HG03558 (cell line): Measurements from ENCODE around the gene CFAP100.
A peak's percentile ranks its signal among the peaks of the same experiment; 100 is the strongest.

Experiments used
- ATAC-seq: cut with Tn5 transposase; IDR thresholded peaks from one replicate; pipeline ENCODE4 v1.9.1; 2021; ENCODE audit warnings: moderate number of reproducible peaks; ENCODE audit not compliant: unreplicated experiment; ENCODE audit errors: extremely low read depth

CFAP100 gene

GRCh38 chr3:126473292-126474168, 78.8 kb downstream of the CFAP100 start:
- ATAC-seq, result no peak

- ATAC-seq, result peak; percentile 2
Observed at GRCh38 chr3:126474498-126475412, 80.0 kb downstream of the CFAP100 start.

DNA sequence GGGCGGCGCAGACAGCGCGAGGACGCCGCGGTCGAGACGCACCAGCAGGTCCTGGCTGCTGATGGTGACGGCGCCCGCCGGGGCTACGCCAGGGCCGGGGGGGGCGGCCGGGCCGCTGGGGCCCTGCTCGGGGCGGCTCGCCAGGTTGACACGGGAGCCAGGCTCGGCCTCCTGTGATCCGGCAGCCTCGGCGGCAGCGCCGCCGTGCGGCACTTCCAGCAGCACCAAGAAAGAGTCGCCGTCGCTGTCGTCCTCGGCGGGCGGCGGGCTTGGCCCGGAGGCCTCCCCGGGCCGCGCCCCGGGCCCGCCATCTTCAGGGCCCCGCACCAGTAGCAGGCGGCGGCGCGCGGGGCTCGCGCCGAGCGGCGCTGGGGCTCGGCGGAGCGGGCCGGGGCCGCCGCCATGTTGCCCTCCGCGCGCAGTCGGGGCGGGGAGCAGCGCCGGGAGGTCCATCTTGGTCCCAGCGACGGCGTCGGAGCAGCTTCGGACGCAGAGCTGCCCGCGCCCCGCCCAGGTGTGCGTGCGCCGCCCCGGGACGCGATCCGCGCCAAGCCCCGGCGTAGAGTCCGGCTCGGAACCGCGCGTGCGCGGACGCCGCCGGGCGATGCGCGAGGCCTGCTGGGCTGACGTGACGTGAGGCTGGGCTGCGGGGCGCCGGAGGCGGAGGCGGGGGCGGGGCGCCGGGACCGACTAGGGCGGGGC, 80.9 kb downstream of the CFAP100 start, which contains the start of gene ZXDC:
Gene ZXDC, minus strand, starts transcription at position 479 of the 702 bp plus-strand sequence. Its CDS starts 26 bp downstream, at position 453.
- peak; percentile 59 for ATAC-seq

- peak; percentile 4 for ATAC-seq
Observed at GRCh38 chr3:126476166-126477060, 81.7 kb downstream of the CFAP100 start.

- no peak for ATAC-seq
Observed at GRCh38 chr3:126477061-126477380, 82.3 kb downstream of the CFAP100 start.

GRCh38 chr3:126478581-126479310, 84.0 kb downstream of the CFAP100 start:
- ATAC-seq, result no peak

- no peak for ATAC-seq
Observed at GRCh38 chr3:126479642-126480041, 84.9 kb downstream of the CFAP100 start.

DNA sequence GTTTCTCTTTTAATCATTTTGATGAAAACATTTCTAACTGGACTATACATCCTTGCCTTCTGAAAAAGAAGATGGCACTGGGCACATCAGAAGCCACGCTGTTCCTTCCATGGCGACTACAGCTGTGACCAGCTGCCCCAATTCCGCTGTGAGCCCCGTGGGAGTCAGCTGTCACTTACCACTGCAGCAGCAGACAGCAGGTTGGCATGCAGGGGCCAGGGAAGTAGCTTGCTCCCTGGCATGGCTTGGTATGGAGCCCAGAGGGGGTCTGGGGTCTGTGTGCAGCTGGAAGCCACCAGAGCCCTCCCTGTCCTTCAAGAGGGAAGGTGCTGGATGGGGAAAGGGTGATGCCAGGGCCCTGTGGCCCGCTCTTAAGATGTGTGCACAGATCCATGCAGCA, 85.5 kb downstream of the CFAP100 start:
- ATAC-seq, result no peak

DNA sequence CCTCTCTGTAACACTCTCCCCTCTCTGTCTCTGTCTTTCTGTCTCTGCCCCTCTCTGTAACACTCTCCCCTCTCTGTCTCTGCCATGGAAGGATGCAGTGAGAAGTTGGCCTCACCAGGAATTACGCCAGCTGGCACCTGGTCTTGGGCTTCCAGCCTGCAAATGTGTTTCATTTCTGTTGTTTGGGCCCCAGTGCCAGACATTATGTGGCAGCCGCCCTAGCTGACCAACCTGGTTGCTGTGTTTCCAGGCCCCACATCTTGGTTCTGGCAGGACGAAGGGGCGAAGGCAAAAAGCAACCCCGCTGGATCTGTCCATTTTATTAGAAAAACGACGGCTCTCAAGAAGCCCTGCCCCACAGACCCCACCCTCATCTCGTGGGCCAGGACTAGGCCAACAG, 86.2 kb downstream of the CFAP100 start:
- ATAC-seq, result no peak

- ATAC-seq, result no peak
Observed at GRCh38 chr3:126481808-126482502, 87.2 kb downstream of the CFAP100 start.

GRCh38 chr3:126482503-126483255, 88.0 kb downstream of the CFAP100 start:
- no peak for ATAC-seq

GRCh38 chr3:126483321-126483761, 88.6 kb downstream of the CFAP100 start:
- no peak for ATAC-seq

DNA sequence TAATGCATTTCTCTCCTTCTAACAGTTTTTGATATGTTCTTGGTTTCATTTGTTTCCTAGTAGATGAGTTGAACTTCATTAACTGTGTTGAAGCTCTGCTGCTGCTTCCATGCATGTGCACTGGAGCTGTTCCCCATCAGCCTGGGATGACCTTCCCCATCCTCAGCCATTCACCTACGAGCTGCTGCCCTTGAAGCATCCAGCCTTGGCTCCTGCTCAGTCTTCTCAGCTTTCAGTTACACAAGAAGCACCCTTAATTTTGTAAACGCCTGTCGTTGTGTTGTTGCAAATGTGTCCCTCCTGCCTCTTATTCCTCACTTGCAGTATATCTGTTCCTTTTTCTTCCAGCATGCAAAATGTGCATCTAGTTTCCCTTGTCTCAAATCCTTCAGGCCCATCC, 89.4 kb downstream of the CFAP100 start:
- ATAC-seq, result no peak

DNA sequence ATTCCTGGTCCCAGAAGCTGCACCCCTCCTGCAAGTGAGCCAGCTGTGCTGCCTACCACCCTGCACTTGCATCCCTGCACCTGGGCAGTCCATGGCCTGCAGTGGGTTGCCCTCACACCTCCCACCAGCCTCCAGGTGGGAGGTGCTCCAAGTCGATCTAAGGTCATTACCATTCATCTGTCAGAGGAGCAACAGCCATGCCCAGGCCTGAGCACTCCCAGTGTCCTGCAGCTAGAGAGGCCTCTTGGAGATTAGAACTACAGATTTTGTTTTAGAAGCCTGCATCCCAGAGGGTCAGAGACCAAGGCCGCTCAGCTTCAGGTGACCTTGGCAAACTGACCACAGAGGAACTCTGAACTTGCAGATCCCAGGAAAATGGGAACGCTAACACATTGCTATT, 90.0 kb downstream of the CFAP100 start:
- ATAC-seq, result no peak

GRCh38 chr3:126485176-126485897, 90.6 kb downstream of the CFAP100 start:
- no peak for ATAC-seq

GRCh38 chr3:126485956-126486355, 91.2 kb downstream of the CFAP100 start:
- ATAC-seq, result no peak
